GM21360 (cell line): ENCODE results near the gene DPPA2.

Experiments used
- ATAC-seq: cut with Tn5 transposase; IDR thresholded peaks from one replicate; pipeline ENCODE4 v1.9.1; 2021; ENCODE audit warnings: mild to moderate bottlenecking, moderate library complexity; ENCODE audit not compliant: unreplicated experiment

The DPPA2 gene

DNA sequence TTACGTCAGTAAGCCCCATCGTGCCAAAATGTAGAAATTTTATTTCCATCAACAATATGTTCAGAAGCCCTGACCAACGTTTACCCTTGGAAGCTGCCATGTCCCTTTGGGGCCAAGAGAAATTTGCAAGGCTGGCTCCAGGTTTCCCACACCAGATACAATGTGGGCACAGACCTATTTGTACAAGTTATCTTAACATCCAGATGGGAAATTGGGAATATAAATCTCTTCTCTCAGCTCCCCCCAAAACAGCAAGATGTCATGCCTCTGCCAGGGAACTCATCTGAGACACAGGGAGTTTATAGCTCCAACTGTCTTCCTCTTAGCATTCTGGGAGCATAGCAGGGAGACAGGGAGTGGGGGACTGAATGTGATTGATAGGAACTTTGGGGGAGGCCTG, 9.3 kb upstream of the DPPA2 start:
- no peak for ATAC-seq

DNA sequence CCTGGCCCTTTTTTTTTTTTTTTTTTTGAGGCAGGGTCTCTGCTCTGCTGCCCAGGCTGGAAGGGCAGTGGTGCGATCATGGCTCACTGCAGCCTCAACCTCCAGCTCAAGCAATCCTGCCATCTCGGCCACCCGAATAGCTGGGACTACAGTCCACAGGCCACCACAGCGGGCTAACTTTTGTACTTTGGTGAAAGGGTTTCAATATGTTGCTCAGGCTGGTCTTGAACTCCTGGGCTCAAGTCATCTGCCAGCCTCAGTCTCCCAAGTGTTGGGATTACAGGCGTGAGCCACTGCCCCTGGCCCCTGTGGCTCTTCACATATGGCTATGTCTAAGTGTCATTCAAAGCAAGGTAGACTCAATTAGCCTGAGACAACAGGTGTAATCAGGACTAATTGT, 8.8 kb upstream of the DPPA2 start:
- ATAC-seq: no peak

DNA sequence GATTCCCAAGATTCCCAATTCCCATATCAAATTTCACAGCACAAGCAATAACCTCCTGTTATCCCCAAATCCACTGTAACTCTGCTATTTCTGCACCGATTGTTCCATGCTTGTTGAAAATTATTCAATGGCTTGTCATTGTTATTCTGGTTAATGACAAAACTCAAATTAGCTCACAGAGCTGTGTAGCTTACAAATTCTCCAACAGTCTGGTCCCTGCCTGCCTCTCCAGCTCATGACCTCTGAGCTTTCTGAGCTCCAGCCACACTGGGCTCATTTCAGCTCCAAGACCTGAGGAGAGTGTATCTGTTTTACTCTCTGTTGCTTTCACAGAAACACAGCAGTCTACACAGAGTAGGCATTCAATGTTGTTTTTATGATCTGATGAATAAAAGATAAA, 3.3 kb downstream of the DPPA2 start:
- ATAC-seq: no peak

DNA sequence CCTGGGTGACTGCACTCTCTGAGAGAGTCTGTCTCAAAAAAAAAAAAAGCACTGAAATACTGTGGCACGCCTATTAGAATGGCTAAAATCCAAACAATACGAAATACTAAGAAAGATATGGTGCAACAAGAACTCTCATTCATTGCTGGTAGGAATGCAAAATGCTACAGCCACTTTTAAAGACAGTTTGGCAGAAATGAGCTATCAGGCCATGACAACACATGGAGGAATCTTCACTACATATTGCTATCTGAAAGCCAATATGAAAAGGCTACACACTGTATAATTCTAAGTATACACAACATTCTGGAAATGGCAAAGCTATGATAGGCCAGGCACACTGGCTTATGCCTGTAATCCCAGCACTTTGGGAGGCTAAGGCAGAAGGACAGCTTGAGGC, 18.8 kb downstream of the DPPA2 start:
- ATAC-seq: no peak

DNA sequence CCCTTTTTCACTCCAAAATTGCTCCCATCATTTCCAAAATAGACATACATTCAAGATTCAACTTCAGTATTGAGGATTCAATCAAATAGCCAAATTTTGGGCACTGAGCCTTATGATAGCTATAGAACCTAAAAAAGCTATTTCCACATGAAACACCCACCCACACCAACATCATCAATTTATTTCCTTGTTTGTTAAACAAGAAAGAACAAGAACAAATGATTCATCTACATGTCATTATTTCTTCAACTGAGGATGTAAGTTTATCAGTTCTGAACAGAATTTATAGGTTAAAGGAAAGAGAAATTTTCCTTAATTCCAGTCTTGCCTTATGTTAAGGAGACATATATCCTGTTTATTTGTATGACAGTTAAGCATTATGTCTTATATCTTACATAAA, 32.2 kb downstream of the DPPA2 start:
- no peak for ATAC-seq

DNA sequence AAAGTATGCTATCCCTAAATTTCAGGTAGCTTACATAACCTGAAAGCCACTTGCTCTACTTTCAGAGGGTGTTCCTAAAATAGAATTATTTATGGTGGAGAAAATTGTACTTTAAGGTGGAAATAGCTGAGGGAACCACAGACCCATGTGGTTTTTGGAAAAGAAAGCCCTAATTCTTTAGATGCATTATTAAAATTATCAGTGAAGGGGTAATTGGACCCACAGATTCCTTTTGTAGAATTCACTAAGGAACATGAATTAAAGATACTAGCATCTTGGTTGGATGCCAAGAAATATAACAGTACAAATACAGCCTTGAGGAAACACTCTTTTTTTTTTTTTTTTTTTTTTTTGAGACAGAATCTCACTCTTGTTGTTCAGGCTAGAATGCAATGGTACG, 37.8 kb downstream of the DPPA2 start:
- no peak for ATAC-seq

DNA sequence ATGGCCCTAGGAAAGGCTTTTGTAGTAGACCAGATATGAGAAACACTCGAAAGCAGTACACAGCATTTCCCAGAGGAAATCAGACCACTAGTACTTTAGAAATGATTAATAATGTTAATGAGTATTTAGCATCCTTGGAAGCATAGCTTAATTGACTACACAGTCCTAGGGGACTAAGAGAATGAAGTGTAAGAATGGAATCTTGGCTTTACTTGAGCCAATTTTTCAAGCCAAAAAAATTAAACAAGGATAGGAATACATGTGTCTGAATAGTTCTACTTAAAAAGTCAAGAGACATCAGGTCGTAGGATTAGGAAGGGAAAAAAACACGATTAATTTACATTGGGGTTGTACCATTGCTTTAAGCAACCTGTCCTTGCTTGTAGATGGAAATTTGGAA, 38.2 kb downstream of the DPPA2 start:
- no peak for ATAC-seq

DNA sequence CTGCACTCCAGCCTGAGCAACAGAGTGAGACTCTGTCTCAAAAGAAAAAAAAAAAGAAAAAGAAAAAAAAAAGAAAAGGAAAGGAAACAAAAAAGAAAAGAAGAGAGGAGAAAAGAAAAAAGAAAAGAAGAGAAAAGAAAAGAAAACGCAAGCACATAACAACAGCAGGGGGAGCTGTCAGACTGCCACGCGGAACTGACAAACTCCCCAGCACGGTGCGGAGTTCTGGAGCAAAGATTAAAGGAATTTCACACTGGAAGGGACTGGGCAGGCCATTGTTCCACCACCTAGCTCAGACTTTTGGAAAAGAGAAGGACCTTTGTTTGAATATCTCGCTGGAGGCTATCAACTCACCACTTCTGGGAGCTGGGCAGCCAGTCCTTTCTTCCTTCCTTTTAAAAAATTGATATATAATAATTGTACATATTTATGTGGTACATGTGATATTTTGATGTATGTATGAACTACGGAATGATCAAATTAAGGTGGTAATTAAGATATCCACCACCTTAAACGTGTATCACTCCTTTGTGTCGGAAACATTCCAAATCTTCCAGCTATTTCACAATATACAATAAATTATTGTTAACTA, 40.5 kb downstream of the DPPA2 start:
- ATAC-seq: no peak

DNA sequence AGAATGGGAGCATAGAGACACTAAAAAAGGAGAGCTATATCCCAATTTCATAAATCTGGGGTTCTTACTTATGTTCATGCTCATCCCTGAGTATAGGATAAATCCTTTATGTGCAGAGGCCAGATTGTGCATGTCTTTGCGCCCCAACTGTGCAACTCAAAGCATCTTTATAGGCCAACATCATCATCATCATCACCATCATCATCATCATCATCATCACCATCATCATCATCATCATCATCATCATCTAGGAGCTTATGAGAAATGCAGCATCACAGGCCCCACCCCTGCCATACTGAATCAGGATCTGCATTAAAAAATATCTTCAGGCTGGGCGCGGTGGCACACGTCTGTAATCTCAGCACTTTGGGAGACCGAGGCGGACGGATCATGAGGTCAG, 45.5 kb downstream of the DPPA2 start:
- no peak for ATAC-seq

DNA sequence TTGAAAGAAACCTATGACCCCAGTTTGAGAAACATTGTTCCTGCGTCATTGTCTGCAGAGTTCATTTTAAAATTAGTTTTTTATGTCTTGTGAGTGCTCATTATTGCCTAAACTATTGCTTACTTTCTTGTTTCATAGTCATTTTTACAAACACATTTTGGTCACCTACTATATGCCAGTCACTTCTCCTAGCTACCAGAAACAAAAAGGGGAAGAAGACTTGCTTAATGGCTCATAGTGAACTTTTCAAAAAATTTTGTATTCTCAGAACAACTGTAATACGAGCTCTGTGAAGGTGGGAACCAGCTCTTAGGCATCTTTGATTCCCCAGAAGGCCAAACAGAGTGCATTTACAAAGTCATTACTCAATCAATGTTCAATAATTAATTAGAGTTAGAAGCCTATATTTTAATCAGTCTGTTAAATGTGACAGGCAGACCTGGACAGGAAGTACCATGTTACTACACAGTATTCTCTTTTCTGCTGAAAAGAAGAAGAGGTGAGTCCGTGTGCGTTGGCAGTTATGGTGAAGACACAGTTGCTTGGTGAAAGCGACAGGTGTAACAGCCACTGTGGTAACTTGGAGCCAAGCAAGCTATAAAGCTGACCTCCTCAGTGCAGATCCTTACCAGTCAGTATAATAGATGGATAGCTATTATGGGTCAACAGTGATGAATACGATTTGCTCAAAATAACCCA, 46.6 kb downstream of the DPPA2 start:
- no peak for ATAC-seq

DNA sequence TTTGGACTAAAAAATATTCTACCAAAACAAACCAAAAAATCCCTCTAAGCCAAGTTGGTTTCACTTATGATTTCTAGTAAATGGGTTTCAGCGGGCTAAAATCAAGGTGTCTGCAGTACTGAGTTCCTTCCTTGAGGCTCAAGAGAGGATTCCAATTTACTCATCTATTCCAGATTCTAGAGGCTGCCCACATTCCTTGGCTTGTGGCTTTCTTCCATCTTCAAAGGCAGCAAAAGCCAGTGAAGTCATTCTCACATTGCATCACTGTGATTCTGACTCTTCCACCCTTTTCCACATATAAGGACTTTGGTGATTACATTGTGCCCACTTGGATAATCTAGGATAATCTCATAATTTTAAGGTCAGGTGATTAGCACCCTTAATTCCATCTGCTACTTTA, 48.1 kb downstream of the DPPA2 start:
- ATAC-seq: no peak

DNA sequence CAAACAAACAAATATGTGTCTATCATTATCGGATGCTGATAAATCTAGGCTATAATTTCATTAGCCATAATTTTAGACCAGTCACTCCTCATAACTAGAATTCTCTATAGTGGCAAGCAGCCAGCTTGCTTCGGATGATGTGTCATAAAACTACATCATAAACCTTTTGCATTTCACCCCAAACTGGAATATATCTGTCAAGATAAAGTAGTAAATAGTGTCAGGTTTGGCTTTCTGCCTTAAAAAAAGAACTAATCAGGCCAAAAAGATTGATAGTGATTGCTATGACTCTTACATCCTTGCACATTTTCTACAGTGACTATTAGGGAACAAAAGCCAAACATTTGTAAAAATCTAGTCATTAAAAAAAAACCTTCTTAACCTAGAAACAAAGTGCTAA, 51.0 kb downstream of the DPPA2 start:
- ATAC-seq: no peak

DNA sequence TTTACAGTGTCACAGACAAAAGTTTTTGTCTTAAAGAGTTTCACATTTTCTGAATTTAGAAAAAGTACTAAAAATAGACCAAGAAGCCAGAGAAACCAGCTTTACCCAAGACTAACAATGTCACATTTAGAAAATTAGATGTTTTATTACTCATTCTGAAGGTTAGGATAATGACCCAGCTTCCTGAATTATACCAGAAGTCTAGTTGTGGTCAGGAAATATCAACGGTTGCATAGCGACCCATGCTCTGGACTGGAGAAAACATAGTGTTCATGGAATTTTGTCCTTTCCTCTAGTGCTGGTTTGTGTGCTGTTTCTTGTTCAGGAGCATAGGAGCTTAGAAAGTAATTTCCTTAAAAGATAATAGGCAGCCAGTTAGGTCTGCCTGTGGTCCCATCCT, 59.0 kb downstream of the DPPA2 start:
- no peak for ATAC-seq

DNA sequence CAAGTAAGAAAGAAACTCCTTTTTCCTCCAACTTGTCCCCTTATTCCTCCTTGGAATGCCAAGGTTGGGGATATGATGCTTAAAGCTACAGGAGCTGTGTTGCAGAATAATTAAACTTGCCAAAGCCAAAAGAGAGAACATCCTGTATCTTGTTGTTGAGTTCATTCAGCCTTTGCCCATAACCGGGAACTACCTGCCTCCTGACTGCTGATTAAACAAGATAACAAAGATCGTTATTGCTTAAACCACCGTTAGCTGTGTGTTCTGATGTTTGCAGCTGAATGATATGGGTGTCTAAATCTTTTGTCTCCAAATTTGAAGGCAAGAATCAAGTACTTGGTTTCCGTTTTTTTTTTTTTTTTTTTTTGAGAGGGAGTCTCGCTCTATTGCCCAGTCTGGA, 61.5 kb downstream of the DPPA2 start:
- no peak for ATAC-seq

DNA sequence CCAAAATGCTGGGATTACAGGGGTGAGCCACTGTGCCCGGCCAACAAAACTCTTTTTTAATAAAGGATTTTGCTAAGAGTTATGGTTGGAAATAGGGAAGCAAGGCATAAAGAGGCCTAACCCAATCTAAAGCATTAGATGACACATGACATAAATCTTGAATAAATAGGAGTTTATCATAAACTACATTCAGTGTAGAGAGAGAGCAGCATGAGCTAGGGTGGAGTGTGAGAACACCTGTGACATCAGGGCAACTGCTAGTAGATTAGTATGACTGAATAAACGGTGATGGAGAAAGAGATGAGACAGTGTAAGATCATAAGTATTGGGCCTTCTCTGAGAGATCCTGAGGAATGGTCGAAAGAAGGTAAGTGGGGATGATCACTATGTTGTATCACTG, 63.7 kb downstream of the DPPA2 start:
- ATAC-seq: no peak
